Fibroblast of mammary gland (primary cell): ENCODE data around the gene CRISPLD2.

Source experiments
- DNase-seq: peaks from one replicate; pipeline ENCODE4 v3.0.0-alpha.2; 2010; ENCODE audit warnings: low read depth
- H3K4me3 ChIP-seq: 2 replicates; pipeline ENCODE4 v1.5.1; 2011; ENCODE audit warnings: low read depth, mild to moderate bottlenecking, low read length, moderate library complexity; ENCODE audit not compliant: control insufficient read depth
- TF ChIP-seq, protein P1 (sequence below): conservative IDR thresholded peaks from 2 replicates; pipeline ENCODE4 v1.5.1; 2011; ENCODE audit warnings: low read depth, low read length, inconsistent platforms; ENCODE audit not compliant: control insufficient read depth, insufficient read depth

The CRISPLD2 gene

DNA sequence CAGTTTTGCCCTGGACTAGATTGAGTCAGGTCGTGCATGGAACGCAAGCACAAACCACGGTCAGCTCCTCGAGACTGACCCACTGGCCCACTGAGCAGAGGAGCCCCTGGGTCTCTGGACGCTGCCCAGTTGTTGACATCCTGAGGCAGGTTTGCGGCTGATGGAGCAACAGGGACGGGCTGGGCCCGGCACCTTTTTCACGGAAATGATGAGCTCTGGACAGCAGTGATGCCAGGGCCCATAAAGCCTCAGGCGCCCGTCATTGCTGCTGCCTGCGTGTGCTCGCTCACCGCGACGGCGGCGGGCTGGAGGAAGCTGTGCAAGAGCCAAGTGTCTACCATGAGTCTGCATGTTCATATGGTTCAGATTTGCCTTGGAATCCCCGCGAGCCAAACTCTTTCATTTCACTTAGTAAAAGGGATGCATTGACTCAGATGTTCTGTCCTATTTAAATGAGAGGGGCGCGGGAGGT is 30.8 kb upstream of the CRISPLD2 start:
- TF ChIP-seq, protein P1, sequence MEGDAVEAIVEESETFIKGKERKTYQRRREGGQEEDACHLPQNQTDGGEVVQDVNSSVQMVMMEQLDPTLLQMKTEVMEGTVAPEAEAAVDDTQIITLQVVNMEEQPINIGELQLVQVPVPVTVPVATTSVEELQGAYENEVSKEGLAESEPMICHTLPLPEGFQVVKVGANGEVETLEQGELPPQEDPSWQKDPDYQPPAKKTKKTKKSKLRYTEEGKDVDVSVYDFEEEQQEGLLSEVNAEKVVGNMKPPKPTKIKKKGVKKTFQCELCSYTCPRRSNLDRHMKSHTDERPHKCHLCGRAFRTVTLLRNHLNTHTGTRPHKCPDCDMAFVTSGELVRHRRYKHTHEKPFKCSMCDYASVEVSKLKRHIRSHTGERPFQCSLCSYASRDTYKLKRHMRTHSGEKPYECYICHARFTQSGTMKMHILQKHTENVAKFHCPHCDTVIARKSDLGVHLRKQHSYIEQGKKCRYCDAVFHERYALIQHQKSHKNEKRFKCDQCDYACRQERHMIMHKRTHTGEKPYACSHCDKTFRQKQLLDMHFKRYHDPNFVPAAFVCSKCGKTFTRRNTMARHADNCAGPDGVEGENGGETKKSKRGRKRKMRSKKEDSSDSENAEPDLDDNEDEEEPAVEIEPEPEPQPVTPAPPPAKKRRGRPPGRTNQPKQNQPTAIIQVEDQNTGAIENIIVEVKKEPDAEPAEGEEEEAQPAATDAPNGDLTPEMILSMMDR = no peak
- DNase-seq = peak; percentile 98
- no peak overlapping the region for H3K4me3 ChIP-seq

DNA sequence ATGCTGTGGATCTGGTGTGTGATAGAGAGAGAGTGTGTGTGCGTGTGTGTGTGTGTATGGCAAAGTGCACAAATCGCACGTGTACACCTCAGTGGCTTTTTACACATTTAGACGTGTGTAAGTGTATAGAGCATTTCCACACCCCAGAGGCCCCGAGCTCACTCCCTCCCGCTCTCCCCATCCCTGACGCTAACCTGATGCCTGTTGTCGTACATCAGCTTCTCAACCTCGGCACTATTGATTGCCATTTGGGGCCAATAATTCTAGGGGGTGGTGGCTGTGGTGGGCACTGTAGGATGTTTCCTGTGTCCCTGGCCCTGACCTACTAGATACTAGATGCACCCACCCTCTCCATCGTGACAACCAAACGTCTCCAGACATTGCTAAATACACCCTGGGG is 30.4 kb upstream of the CRISPLD2 start:
- DNase-seq = no peak
- no peak overlapping the region for H3K4me3 ChIP-seq
- TF ChIP-seq, protein P1 = no peak

DNA sequence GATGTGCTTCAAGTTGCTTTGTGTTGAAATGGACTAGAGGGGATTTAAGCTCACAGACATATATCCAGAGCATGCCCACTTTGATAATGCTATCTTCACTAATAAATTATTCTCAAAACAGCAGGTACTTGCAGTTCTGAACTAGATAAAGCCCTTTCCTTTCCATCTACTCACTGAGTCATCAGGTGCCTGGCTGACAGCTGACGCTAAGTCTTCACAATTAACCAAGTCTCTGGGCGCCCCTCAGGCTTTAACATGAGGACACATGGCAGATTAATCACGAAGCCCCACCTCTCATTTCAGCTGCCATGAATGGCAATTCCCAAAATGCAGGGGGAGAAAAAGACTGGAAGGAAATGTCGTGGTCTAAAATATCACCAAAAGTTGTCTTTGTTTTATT is 29.5 kb upstream of the CRISPLD2 start:
- DNase-seq = no peak
- TF ChIP-seq, protein P1 = no peak

DNA sequence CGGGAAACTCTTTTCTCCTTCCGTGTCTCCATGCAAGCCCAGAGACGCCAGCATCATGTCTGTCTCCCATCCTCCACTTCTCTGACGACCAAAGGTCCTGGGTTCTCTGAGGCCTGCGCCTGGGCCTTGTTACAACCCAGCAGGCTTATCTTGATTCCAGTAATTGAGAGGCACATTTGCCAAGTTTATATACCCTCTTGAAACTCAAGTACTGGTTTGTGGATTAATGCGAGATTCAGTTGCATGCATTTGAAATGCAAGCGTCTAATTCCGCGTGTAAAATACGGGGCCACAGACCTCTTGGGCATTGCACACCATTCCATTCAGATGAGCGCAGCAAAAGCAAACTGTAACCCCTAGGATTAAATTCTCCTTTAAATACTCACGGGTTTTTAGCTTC is 28.7 kb upstream of the CRISPLD2 start:
- TF ChIP-seq, protein P1 = no peak
- no peak overlapping the region for H3K4me3 ChIP-seq
- no peak for DNase-seq

More for the DNA sequence above, 29.5 kb upstream of the CRISPLD2 start:
- no peak overlapping the region for H3K4me3 ChIP-seq

DNA sequence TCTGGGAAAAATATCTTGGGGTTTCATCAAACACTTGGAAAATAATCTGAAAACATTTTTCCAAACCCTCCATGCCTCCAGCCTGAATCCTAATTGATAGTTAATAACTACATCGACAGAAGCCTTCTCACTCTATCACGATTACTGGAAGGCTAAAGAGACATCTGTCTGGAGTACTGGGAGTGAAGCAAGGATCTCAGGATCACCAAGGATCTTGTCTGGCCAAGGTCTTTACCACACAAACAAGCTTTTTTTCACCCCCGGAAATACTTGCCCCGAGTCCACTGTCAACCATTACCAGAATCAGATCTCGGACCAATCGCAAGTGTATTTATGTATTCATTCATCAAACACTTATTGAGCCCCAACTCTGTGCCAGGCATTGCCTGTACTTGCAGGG is 28.3 kb upstream of the CRISPLD2 start:
- H3K4me3 ChIP-seq = no peak overlapping the region
- TF ChIP-seq, protein P1 = no peak
- no peak for DNase-seq

DNA sequence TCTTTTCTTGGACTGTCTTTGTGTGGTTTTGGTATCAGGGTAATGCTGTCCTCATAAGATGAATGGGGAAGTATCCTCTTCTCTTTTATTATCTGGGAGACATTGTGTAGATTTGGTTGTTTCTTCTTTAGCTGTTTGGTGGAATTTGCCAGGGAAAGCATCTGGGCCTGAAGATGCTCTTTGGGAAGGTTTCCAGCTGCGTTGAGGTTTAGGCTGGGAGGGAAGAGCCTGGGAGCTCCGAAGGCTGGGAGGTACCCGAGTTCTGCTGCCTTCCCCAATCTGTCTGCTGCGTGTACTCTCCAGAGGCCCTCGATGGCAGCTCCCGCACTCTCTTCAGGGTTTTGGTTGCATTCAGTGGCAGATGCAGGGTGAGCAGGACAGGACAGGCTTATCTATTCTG is 25.6 kb upstream of the CRISPLD2 start:
- TF ChIP-seq, protein P1 = no peak
- H3K4me3 ChIP-seq = no peak overlapping the region
- DNase-seq = peak; percentile 15

DNA sequence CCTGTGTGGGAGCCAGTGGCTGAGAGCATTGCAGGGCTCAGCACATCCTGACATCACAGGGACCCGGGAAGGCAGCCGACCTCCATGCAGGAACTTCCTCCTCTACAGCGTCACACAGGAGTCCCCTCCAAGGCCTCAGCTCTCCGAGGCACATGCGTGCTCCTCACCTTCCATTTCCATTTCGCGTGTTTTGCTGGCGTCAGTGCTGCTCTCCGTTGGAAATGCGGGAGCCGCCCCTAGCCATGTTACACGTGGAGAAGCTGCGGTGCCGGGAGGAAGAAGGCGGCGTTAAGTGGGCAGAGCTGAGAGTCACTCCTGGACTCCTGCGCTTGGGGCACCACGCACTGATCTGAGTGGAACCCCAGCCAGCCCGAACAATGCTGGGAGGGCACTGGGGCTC is 25.2 kb upstream of the CRISPLD2 start:
- TF ChIP-seq, protein P1 = no peak
- H3K4me3 ChIP-seq = no peak overlapping the region
- DNase-seq = no peak
